Cardiac muscle cell (in vitro differentiated cells and primary cell): ENCODE measurements around the gene ZC2HC1C. TPM values are rescaled to one million over a fixed set of nuclear protein-coding genes. Genes with fewer than 3 reads are reported as not detected.
"Not testable (repeated sequence)": the region's sequence is repeated elsewhere in the genome, so short reads cannot be mapped to it uniquely, and the experiment has no call there.

Source experiments
- DNase-seq, 2 donors: peaks; one replicate each; pipeline versions ENCODE4 v3.0.0 to v3.0.0-alpha.2; 2010 to 2017; ENCODE audit warnings: low read depth in 1 of 2, low spot score in 1 of 2
- H3K27ac ChIP-seq: fragments of 200-600 bp; sonication (generic); 2 replicates; pipeline ENCODE4 v1.5.1; 2016
- H3K27me3 ChIP-seq: fragments of 200-600 bp; sonication (generic); 2 replicates; pipeline ENCODE4 v1.6.0; 2016; ENCODE audit warnings: control low read depth
- H3K36me3 ChIP-seq: fragments of 200-600 bp; sonication (generic); 2 replicates; pipeline ENCODE4 v1.5.1; 2016; ENCODE audit warnings: control low read depth
- H3K4me1 ChIP-seq: fragments of 200-600 bp; sonication (generic); 2 replicates; pipeline ENCODE4 v1.8.1; 2017; ENCODE audit warnings: low read depth, mild to moderate bottlenecking, mixed run types
- H3K4me3 ChIP-seq: fragments of 200-600 bp; sonication (generic); 2 replicates; pipeline ENCODE4 v1.5.1; 2016; ENCODE audit warnings: mild to moderate bottlenecking
- H3K9me3 ChIP-seq: fragments of 200-600 bp; sonication (generic); 2 replicates; pipeline ENCODE4 v1.5.1; 2017; ENCODE audit warnings: low read depth, mild to moderate bottlenecking, control low read depth
- polyA plus RNA-seq: library from polyadenylated mRNA; unstranded; fragments of >200 nt; fragmentation: Nextera tagmentation; extraction: Ambion mirVana; gene quantifications from 2 replicates; pipeline ENCODE4 v1.2.1, GENCODE V29; 2016
- total RNA-seq: library from RNA; depleted of rRNA; stranded (reverse); fragments of >200 nt; gene quantifications from 2 replicates; pipeline ENCODE4 v1.2.3, GENCODE V29; 2016
- TF ChIP-seq, protein P1 (sequence below): IDR thresholded peaks from 2 replicates; pipeline ENCODE4 v1.5.1; 2012; ENCODE audit warnings: low read depth, mild to moderate bottlenecking, low read length

ZC2HC1C gene
- total and polyA plus RNA-seq, 2 experiments from 2014 or later, result 7.7 to 8.2 TPM

DNA sequence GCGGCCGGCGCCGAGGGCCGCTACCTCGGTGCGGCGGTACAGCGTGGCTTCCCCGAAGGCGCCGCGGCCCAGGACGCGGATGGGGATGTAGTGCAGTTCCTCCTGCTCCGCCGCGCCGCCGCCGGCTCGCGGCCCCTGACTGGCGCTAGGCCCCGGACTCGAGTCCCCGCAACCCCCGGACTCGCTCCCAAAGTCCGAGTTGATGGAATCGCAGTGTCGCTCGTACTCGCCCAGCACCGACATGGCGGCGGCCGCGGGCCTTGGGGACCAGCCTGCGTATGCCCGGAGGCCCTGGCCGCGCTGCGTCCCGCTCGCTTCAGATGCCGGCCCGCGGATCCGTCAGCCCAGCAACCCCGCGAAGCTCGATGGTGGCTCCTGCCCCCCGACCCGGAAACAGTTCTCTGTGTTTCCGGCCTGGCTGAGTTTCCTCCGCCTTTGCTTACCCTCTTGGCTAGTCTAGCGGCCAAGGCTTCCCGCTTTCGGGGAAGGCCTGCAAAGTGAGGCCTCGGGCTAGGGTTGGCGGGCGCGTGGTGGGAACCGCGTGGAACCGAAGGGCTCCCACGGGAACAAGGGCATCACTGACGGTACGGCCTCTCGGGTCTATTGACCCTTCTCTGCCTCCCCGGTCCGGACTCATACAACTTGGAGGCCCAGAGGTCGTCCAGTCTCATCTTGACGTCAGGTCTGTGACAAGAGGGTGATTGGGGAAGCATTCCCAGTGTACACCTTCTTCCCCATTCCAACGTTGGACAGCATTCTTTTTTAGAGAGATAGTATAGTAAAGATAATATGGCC is 57.4 kb downstream of the ZC2HC1C start, which contains the start of gene NEK9:
TSS of gene NEK9 (minus strand) at position 370 of the 795 bp plus-strand sequence. CDS start at position 243, 127 bp downstream.
- peaks cover 9% of the 10 kb centered on the region for H3K4me1 ChIP-seq
- peak; percentile 84 to 89 for DNase-seq
- H3K27ac ChIP-seq, result peak within 1 kb of the TSS; percentile 89
- peak within 1 kb of the TSS; percentile 77 for H3K4me3 ChIP-seq
- TF ChIP-seq, protein P1, sequence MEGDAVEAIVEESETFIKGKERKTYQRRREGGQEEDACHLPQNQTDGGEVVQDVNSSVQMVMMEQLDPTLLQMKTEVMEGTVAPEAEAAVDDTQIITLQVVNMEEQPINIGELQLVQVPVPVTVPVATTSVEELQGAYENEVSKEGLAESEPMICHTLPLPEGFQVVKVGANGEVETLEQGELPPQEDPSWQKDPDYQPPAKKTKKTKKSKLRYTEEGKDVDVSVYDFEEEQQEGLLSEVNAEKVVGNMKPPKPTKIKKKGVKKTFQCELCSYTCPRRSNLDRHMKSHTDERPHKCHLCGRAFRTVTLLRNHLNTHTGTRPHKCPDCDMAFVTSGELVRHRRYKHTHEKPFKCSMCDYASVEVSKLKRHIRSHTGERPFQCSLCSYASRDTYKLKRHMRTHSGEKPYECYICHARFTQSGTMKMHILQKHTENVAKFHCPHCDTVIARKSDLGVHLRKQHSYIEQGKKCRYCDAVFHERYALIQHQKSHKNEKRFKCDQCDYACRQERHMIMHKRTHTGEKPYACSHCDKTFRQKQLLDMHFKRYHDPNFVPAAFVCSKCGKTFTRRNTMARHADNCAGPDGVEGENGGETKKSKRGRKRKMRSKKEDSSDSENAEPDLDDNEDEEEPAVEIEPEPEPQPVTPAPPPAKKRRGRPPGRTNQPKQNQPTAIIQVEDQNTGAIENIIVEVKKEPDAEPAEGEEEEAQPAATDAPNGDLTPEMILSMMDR, result no peak
- H3K36me3 ChIP-seq, result peaks cover 2% of the 10 kb centered on the region
- H3K9me3 ChIP-seq, result no peaks in the 10 kb centered on the region
- no peaks in the 10 kb centered on the region for H3K27me3 ChIP-seq

DNA sequence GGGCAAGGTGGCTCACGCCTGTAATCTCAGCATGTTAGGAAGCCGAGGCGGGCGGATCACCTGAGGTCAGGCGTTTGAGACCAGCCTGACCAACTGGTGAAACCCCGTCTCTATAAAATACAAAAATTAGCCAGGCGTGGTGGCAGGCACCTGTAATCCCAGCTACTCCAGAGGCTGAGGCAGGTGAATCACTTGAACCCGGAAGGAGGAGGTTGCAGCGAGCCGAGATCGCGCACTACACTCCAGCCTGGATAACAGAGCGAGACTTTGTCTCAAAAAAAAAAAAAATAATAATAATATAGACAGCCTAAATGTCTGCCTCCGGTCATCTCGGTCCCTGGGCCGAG is 58.0 kb downstream of the ZC2HC1C start:
- H3K9me3 ChIP-seq, H3K36me3 ChIP-seq, H3K4me1 ChIP-seq, DNase-seq, H3K27me3 ChIP-seq: not testable (repeated sequence)
- Histone ChIP-seq H3K4me3 (peak overlapping the region; percentile 77), H3K27ac (peak overlapping the region; percentile 89)

DNA sequence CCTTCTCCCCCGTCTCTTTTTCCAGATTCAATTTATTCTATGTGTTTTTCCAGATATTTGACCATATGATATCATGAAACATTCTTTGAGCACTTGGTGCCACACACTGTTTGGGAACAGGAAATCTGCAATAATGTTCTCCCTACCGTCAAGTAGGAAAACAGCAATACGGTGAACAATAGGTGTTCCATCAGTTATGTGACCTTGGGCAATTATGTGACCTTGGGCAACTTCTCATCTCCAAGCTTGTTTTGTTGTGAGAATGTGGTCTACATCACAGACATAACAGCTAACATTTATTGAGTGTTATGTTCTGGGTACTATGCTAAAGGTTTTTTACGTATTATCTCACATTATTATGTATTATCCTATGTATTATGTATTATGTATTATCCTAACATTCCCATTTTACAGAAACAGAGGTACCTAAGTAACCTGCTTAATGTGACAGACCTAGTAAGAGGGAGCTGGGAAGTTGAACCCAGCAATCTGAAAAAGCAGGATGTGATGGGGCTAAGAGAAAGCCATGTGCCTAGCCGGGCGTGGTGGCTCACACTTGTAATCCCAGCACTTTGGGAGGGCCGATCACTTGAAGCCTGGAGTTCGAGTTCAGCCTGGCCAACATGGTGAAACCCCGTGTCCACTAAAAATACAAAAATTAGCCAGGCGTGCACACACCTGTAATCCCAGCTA is 58.6 kb downstream of the ZC2HC1C start:
- TF ChIP-seq, protein P1, result no peak
- H3K36me3 ChIP-seq, result peaks cover 3% of the 10 kb centered on the region
- H3K4me1 ChIP-seq, result peaks cover 9% of the 10 kb centered on the region
- no peaks in the 10 kb centered on the region for H3K27me3 ChIP-seq
- no peak overlapping the region for H3K27ac ChIP-seq
- H3K4me3 ChIP-seq, result no peak overlapping the region
- no peak for DNase-seq
- H3K9me3 ChIP-seq, result no peaks in the 10 kb centered on the region

DNA sequence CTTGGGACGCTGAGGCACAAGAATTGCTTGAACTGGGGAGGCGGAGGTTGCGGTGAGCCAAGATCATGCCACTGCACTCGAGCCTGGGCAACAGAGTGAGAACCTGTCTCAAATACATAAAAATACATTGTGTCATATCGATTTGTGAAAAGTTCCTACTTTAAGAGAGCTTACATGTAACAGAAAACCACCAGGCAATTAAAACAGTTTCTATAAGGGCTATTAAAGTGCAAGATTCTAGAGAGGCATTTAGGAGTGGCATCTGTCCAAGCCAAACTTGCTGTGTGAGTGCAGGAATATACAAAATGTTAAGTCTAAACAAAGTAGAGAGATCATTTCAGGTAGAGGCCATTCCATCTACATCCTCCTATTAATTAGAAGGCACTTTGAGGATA is 59.2 kb downstream of the ZC2HC1C start:
- TF ChIP-seq, protein P1, result no peak

More for the DNA sequence above, 59.2 kb downstream of the ZC2HC1C start:
- H3K9me3 ChIP-seq, result no peaks in the 10 kb centered on the region
- no peak overlapping the region for H3K27ac ChIP-seq
- H3K27me3 ChIP-seq, result no peaks in the 10 kb centered on the region
- no peak for DNase-seq
- peaks cover 8% of the 10 kb centered on the region for H3K36me3 ChIP-seq
- no peak overlapping the region for H3K4me3 ChIP-seq
- peaks cover 9% of the 10 kb centered on the region for H3K4me1 ChIP-seq

Other genes with a start within 250 kb of the ZC2HC1C start
- gene PROX2, start 193.5 kb upstream of the ZC2HC1C start, total RNA-seq, result not detected in 2 replicates
- 0.06 and 0.75 TPM in 2 replicates for gene PROX2, start 193.5 kb upstream of the ZC2HC1C start, polyA plus RNA-seq
- gene DLST, start 187.7 kb upstream of the ZC2HC1C start, total RNA-seq, result 53.2 and 63.7 TPM in 2 replicates
- gene DLST, start 187.7 kb upstream of the ZC2HC1C start, polyA plus RNA-seq, result 10.0 and 13.8 TPM in 2 replicates
- gene RPS6KL1, start 146.4 kb upstream of the ZC2HC1C start, total RNA-seq, result 7.6 and 15.1 TPM in 2 replicates
- 9.3 and 9.8 TPM in 2 replicates for gene RPS6KL1, start 146.4 kb upstream of the ZC2HC1C start, polyA plus RNA-seq
- gene PGF, start 114.0 kb upstream of the ZC2HC1C start, total RNA-seq, result 14.2 and 18.1 TPM in 2 replicates
- 23.5 and 24.6 TPM in 2 replicates for gene PGF, start 114.0 kb upstream of the ZC2HC1C start, polyA plus RNA-seq
- 57.3 and 69.5 TPM in 2 replicates for gene EIF2B2, start 66.7 kb upstream of the ZC2HC1C start, total RNA-seq
- 76.7 and 92.9 TPM in 2 replicates for gene EIF2B2, start 66.7 kb upstream of the ZC2HC1C start, polyA plus RNA-seq
- gene MLH3, start 18.2 kb upstream of the ZC2HC1C start, total RNA-seq, result 13.6 and 21.7 TPM in 2 replicates
- gene MLH3, start 18.2 kb upstream of the ZC2HC1C start, polyA plus RNA-seq, result 24.4 and 30.8 TPM in 2 replicates
- 28.7 and 41.3 TPM in 2 replicates for gene ACYP1, start 5.6 kb upstream of the ZC2HC1C start, total RNA-seq
- gene ACYP1, start 5.6 kb upstream of the ZC2HC1C start, polyA plus RNA-seq, result 61.5 and 86.7 TPM in 2 replicates
- 74.7 and 124 TPM in 2 replicates for gene NEK9, start 57.4 kb downstream of the ZC2HC1C start, total RNA-seq
- gene NEK9, start 57.4 kb downstream of the ZC2HC1C start, polyA plus RNA-seq, result 62.5 and 81.5 TPM in 2 replicates
- 158 and 206 TPM in 2 replicates for gene TMED10, start 107.0 kb downstream of the ZC2HC1C start, total RNA-seq
- gene TMED10, start 107.0 kb downstream of the ZC2HC1C start, polyA plus RNA-seq, result 259 and 295 TPM in 2 replicates
- 44.3 and 66.0 TPM in 2 replicates for gene FOS, start 209.2 kb downstream of the ZC2HC1C start, total RNA-seq
- gene FOS, start 209.2 kb downstream of the ZC2HC1C start, polyA plus RNA-seq, result 45.3 and 55.3 TPM in 2 replicates